CD4-positive, alpha-beta T cell (primary cell): Measurements from ENCODE around the gene PHRF1. TPM values are rescaled to one million over a fixed set of nuclear protein-coding genes. Genes with fewer than 3 reads are reported as not detected.

Source experiments
- ATAC-seq: fragments of 200-7000 bp; cut with Tn5 transposase; one replicate; pipeline ENCODE4 v1.10.0; 2022; ENCODE audit warnings: mild to moderate bottlenecking; ENCODE audit not compliant: poor library complexity
- CTCF ChIA-PET: fragments of 350-600 bp; sonication (Branson Sonifier 250); formaldehyde crosslinking; loops from one replicate; lab custom pipeline; 2021; ENCODE audit warnings: antibody characterized with exemption, inconsistent platforms; lab: Charles Lee
- POLR2A ChIA-PET: fragments of 350-600 bp; sonication (Branson Sonifier 250); formaldehyde crosslinking; loops from one replicate; lab custom pipeline; 2021; ENCODE audit warnings: antibody characterized with exemption, inconsistent platforms; lab: Charles Lee
- DNase-seq, 14 experiments: peaks; one replicate each; pipeline ENCODE4 v3.0.0-alpha.2; 2013 to 2020; ENCODE audit warnings: mixed read lengths in 2 of 14
- H3K27ac ChIP-seq, 2 donors: one replicate each; pipeline versions ENCODE4 v1.5.1 to v1.7.0; 2013; ENCODE audit warnings: low read length in 2 of 2, low read depth in 1 of 2, mild to moderate bottlenecking in 1 of 2
- H3K27me3 ChIP-seq, 2 experiments: 1 replicate in 1 of 2; 2 replicates in 1 of 2; pipeline versions ENCODE4 v1.6.1 to v1.7.0; 2013; ENCODE audit warnings: low read length in 2 of 2, control low read depth in 1 of 2, mild to moderate bottlenecking in 1 of 2, moderate library complexity in 1 of 2; ENCODE audit not compliant: insufficient read depth in 2 of 2, control insufficient read depth in 1 of 2
- H3K36me3 ChIP-seq: one replicate; pipeline ENCODE4 v1.6.1; 2013; ENCODE audit warnings: low read length, control low read depth; ENCODE audit not compliant: insufficient read depth
- H3K4me1 ChIP-seq: one replicate; pipeline ENCODE4 v1.6.1; 2013; ENCODE audit warnings: low read length, control low read depth; ENCODE audit not compliant: insufficient read depth
- H3K4me3 ChIP-seq: one replicate; pipeline ENCODE4 v1.5.1; 2013; ENCODE audit warnings: mild to moderate bottlenecking, low read length, moderate library complexity
- H3K9me3 ChIP-seq, 2 experiments: 1 replicate in 1 of 2; 2 replicates in 1 of 2; pipeline versions ENCODE4 v1.6.1 to v1.7.0; 2013; ENCODE audit warnings: low read length in 2 of 2, mild to moderate bottlenecking in 2 of 2, control low read depth in 1 of 2, moderate library complexity in 1 of 2; ENCODE audit not compliant: control insufficient read depth in 1 of 2, insufficient read depth in 1 of 2
- H3K27ac Mint-ChIP-seq: one replicate; pipeline ENCODE4 v1.8.0; 2020; ENCODE audit warnings: mixed read lengths
- H3K27me3 Mint-ChIP-seq: one replicate; pipeline ENCODE4 v1.8.0; 2021; ENCODE audit warnings: mixed read lengths
- H3K36me3 Mint-ChIP-seq: one replicate; pipeline ENCODE4 v1.8.0; 2021; ENCODE audit warnings: low read depth, mixed read lengths
- H3K4me1 Mint-ChIP-seq: one replicate; pipeline ENCODE4 v1.8.0; 2021; ENCODE audit warnings: low read depth, mixed read lengths
- H3K4me3 Mint-ChIP-seq: one replicate; pipeline ENCODE4 v1.8.0; 2020; ENCODE audit warnings: mild to moderate bottlenecking, mixed read lengths
- H3K9me3 Mint-ChIP-seq: one replicate; pipeline ENCODE4 v1.8.0; 2020; ENCODE audit warnings: mixed read lengths
- CTCF ChIP-seq: fragments of 200-600 bp; IDR thresholded peaks from one replicate; pipeline ENCODE4 v1.8.0; 2022; ENCODE audit warnings: antibody characterized with exemption, mild to moderate bottlenecking
- intact Hi-C, 2 experiments: fragments of 100-400 bp; cut with DNase I in 1 of 2; cut with micrococcal nuclease in 1 of 2; formaldehyde crosslinking; loops; one replicate each; pipeline versions ENCODE4 v1.15.1 to v1.9.0; 2023 to 2025; cut with DNase I, micrococcal nuclease
- total RNA-seq, 174 experiments: library from RNA in 2 of 174; stranded (reverse) in 2 of 174; gene quantifications; one replicate each; pipeline ENCODE4 v1.2.3 and lab custom pipeline; 2021 to 2026

Gene PHRF1
- total RNA-seq, 2 experiments from 2014 or later: 37.1 to 37.6 TPM

GRCh38 chr11:630871-631270 lies 54.6 kb downstream of the PHRF1 start:
- ATAC-seq: no peak
- intact Hi-C loops: no loop called here
- no peak overlapping the region for H3K4me3 Mint-ChIP-seq
- Histone ChIP-seq H3K27ac (no peak overlapping the region), H3K9me3 (peaks cover 0 to 20% of the 10 kb centered on the region in 2 experiments), H3K27me3 (peaks cover 8 to 15% of the 10 kb centered on the region in 2 experiments), H3K36me3 (no peaks in the 10 kb centered on the region), H3K4me3 (no peak overlapping the region), H3K4me1 (peaks cover 20% of the 10 kb centered on the region)
- TF ChIP-seq CTCF: no peak
- ChIA-PET POLR2A (no interaction called here), CTCF (no interaction called here)
- peaks cover 16% of the 10 kb centered on the region for H3K4me1 Mint-ChIP-seq
- H3K27ac Mint-ChIP-seq: no peak overlapping the region
- DNase-seq: no peak
- H3K27me3 Mint-ChIP-seq: peaks cover 40% of the 10 kb centered on the region
- H3K9me3 Mint-ChIP-seq: no peaks in the 10 kb centered on the region
- H3K36me3 Mint-ChIP-seq: no peaks in the 10 kb centered on the region

DNA sequence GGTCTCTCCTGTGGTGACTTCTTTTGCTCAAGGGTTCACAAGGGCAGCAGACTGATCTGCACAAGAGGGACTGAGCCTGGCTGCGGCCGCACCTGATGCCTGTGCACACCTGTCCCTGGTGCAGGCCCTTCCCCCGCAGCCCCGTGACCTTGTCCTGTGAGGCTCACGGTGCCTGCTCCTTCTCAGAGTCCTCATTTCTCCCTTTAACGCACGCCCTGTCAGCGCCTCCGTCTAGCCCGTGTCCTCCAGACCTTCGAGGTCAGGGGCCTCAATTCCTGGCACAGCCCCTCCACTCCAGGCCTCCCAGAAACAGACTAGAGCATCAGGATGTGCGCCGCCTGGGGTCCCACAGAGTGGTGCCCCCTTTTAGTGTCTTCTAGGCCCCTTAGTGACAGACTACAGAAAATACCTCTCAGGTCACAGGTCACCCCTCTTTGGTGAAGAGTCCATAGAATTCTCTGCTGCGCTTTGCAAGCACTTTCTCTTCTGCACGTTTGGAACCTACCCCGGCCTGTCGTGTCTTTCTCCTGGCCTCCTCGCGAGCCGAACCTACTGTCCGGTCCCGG lies 59.8 kb downstream of the PHRF1 start:
- Mint-ChIP-seq H3K4me1 (peaks cover 12% of the 10 kb centered on the region), H3K27me3 (peaks cover 48% of the 10 kb centered on the region), H3K27ac (no peak overlapping the region), H3K4me3 (no peak overlapping the region), H3K9me3 (no peaks in the 10 kb centered on the region), H3K36me3 (no peaks in the 10 kb centered on the region)
- ATAC-seq: no peak
- Histone ChIP-seq H3K27ac (no peak overlapping the region), H3K9me3 (peaks cover 0 to 23% of the 10 kb centered on the region in 2 experiments), H3K4me1 (peaks cover 33% of the 10 kb centered on the region), H3K36me3 (no peaks in the 10 kb centered on the region), H3K4me3 (no peak overlapping the region), H3K27me3 (peaks cover 29 to 32% of the 10 kb centered on the region in 2 experiments)
- DNase-seq: no peak
- TF ChIP-seq CTCF: no peak
- POLR2A ChIA-PET: interaction anchor here (1.0 kb wide), 2 partner anchors 59 to 112 kb away, joined by 3 read pairs; partner anchors contain the start of gene DEAF1
- CTCF ChIA-PET: no interaction called here
- intact Hi-C loops: no loop called here

DNA sequence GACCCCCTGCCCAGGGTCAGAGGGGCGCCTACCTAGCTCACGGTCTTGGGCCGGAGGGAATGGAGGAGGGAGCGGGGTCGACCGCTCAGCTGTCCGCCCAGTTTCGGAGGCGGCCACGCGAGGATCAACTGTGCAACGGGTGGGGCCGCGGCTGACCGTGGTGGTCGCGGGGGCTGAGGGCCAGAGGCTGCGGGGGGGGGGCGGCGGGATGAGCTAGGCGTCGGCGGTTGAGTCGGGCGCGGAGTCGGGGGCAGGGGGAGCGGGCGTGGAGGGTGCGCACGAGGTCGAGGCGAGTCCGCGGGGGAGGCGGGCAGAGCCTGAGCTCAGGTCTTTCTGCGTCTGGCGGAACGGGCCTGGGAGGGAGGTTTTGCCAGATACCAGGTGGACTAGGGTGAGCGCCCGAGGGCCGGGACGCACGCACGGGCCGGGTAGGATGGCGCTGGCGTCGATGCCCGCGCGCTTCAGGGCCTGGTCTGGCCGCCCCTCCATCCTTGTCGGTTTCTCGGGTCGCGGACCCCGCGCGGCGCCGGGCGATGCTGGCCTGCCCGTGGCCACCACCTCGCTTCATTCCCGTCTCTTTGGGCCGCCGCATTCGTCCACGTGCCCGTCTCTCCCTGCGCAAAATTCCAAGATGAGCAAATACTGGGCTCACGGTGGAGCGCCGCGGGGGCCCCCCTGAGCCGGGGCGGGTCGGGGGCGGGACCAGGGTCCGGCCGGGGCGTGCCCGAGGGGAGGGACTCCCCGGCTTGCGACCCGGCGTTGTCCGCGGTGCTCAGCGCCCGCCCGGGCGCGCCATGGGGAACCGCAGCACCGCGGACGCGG lies 60.5 kb downstream of the PHRF1 start, which contains the start of gene DRD4:
DRD4 (plus strand) TSS at position 759 of the 822 bp plus-strand sequence; CDS start at position 795, 36 bp downstream.
- Histone ChIP-seq H3K27ac (no peak within 1 kb of the TSS), H3K4me1 (peaks cover 33% of the 10 kb centered on the region), H3K27me3 (peaks cover 29 to 32% of the 10 kb centered on the region in 2 experiments), H3K4me3 (no peak within 1 kb of the TSS), H3K9me3 (peaks cover 0 to 23% of the 10 kb centered on the region in 2 experiments), H3K36me3 (no peaks in the 10 kb centered on the region)
- peaks cover 48% of the 10 kb centered on the region for H3K27me3 Mint-ChIP-seq
- H3K27ac Mint-ChIP-seq: no peak within 1 kb of the TSS
- H3K36me3 Mint-ChIP-seq: no peaks in the 10 kb centered on the region
- POLR2A ChIA-PET: interaction anchor here (1.0 kb wide), 2 partner anchors 58 to 112 kb away, joined by 3 read pairs; partner anchors contain the start of gene DEAF1
- ATAC-seq (no peak), DNase-seq (no peak)
- peaks cover 12% of the 10 kb centered on the region for H3K4me1 Mint-ChIP-seq
- H3K9me3 Mint-ChIP-seq: no peaks in the 10 kb centered on the region
- intact Hi-C loops: no loop called here
- peak within 1 kb of the TSS; percentile 7 for H3K4me3 Mint-ChIP-seq
- TF ChIP-seq CTCF: no peak
- CTCF ChIA-PET: no interaction called here
